Omental fat pad (tissue), 4 donors: ENCODE data around the gene SRBD1. TPM values are rescaled to one million over a fixed set of nuclear protein-coding genes. Genes with fewer than 3 reads are reported as not detected.

Experiments
- ATAC-seq: fragments of 150-250 bp; one replicate; pipeline ENCODE4 v1.9.1; 2016; ENCODE audit warnings: mild to moderate bottlenecking, moderate library complexity; ENCODE audit not compliant: low FRiP score
- DNase-seq: peaks from one replicate; pipeline ENCODE4 v3.0.0-alpha.2; 2019; ENCODE audit warnings: low spot score
- CTCF ChIP-seq, 3 donors: fragments of 450-650 bp; IDR thresholded peaks; one replicate each; pipeline ENCODE4 v1.5.1; 2016 to 2017; ENCODE audit warnings: antibody characterized with exemption in 3 of 3, mild to moderate bottlenecking in 3 of 3, moderate library complexity in 2 of 3
- total RNA-seq, 4 donors: library from RNA; depleted of rRNA; stranded (reverse); fragments of >200 nt; gene quantifications; one replicate each; pipeline ENCODE4 v1.1.0, GENCODE V29; 2016

Gene SRBD1
- total RNA-seq, 4 donors from 2014 or later, result 10.3 to 36.4 (median 14.1) TPM

- DNase-seq (no peak), ATAC-seq (no peak)
- TF ChIP-seq CTCF (IDR thresholded peaks at IDR 0.05), result no peak
Measured at GRCh38 chr2:45631319-45631718, 20.3 kb upstream of the SRBD1 start.

- no peak for DNase-seq
- ATAC-seq, result no peak
- no peak for TF ChIP-seq CTCF (IDR thresholded peaks at IDR 0.05)
Measured at GRCh38 chr2:45629971-45630370, 18.9 kb upstream of the SRBD1 start.

GRCh38 chr2:45627911-45628310, 16.8 kb upstream of the SRBD1 start:
- DNase-seq (no peak), ATAC-seq (no peak)
- TF ChIP-seq CTCF (IDR thresholded peaks at IDR 0.05), result no peak

- TF ChIP-seq CTCF (IDR thresholded peaks at IDR 0.05), result no peak
- no peak for DNase-seq
- ATAC-seq, result no peak
Measured at GRCh38 chr2:45626387-45627221, 15.5 kb upstream of the SRBD1 start.

GRCh38 chr2:45625824-45626223, 14.8 kb upstream of the SRBD1 start:
- ATAC-seq (no peak), DNase-seq (no peak)
- TF ChIP-seq CTCF (IDR thresholded peaks at IDR 0.05), result no peak

GRCh38 chr2:45623098-45623497, 12.0 kb upstream of the SRBD1 start:
- no peak for ATAC-seq
- DNase-seq, result no peak
- TF ChIP-seq CTCF (IDR thresholded peaks at IDR 0.05), result no peak
